Heart left ventricle (tissue), 13 donors: ENCODE results near the gene SLC1A7.

Experiments used
- CTCF ChIP-seq, 12 donors: fragments of 200-600 bp; sonication (generic) in 4 of 12; IDR thresholded peaks; one replicate each; pipeline versions ENCODE4 v1.5.0 to v1.8.0; 2018 to 2022; ENCODE audit warnings: antibody characterized with exemption in 12 of 12, mild to moderate bottlenecking in 5 of 12
- POLR2A ChIP-seq, 2 donors: fragments of 450-650 bp; IDR thresholded peaks; one replicate each; pipeline ENCODE4 v1.6.1; 2017; ENCODE audit warnings: antibody characterized with exemption in 2 of 2, mild to moderate bottlenecking in 2 of 2, moderate library complexity in 2 of 2
- donor health status: ischemic (EF 13 %, LVEDD 7.1; RV severe dilation, severe dysfunction).
- donor health status: DM: no; HTN: yes; CAD: no.
- donor health status: DM: no; HTN: no; CAD: no.
- donor health status: ischemic (EF 25% LVEDD 6.9; RV normal size, moderate dysfunction).
- donor health status: ischemic (EF 25% LVEDD 5.7; RV mildly dilated, moderate dysfunction).
- donor health status: ischemic (EF 35%, LVEDD 5.7; RV mildly dilated, moderate dysfunction).
- donor health status: nonischemic (EF 11% LVEDD 7.7; RV severe dilation, severe dysfunction).
- donor health status: DM: yes; HTN: yes; CAD: no.
- donor health status: PGD.
- donor health status: ischemic (EF 29% LVEDD 5.4; RV normal size, mild dysfunction).
- donor health status: nonischemic (EF 23%, LVEDD 6.1; RV moderate dilation, normal function).

GRCh38 chr1:53176452-53177208, 34.2 kb upstream of the SLC1A7 start:
- TF ChIP-seq CTCF (IDR thresholded peaks at IDR 0.05) (peak; percentile 12 to 63 (median 40)), POLR2A (IDR thresholded peaks at IDR 0.05) (no peak)
